Renal cortex interstitium (tissue), 11 donors: ENCODE data around the gene KPNA4. TPM values are rescaled to one million over a fixed set of nuclear protein-coding genes. Genes with fewer than 3 reads are reported as not detected.
"Not testable (repeated sequence)": the region's sequence is repeated elsewhere in the genome, so short reads cannot be mapped to it uniquely, and the experiment has no call there.

Experiments used
- DNase-seq, 11 donors: peaks; one replicate each; pipeline ENCODE4 v3.0.0-alpha.2; 2013; ENCODE audit warnings: low read depth in 9 of 11, low spot score in 4 of 11; ENCODE audit errors: extremely low read depth in 1 of 11
- polyA plus RNA-seq, 3 donors: library from polyadenylated mRNA; unstranded; fragments of 120-200 nt; gene quantifications; one replicate each; pipeline ENCODE4 v1.2.1, GENCODE V29; 2013; ENCODE audit not compliant: insufficient read length in 3 of 3

Gene KPNA4
- polyA plus RNA-seq, 3 donors: 57.4 to 88.8 (median 80.7) TPM

- DNase-seq: no peak
Observed at GRCh38 chr3:160580938-160581337, 15.6 kb upstream of the KPNA4 start.

GRCh38 chr3:160577556-160578195 lies 12.3 kb upstream of the KPNA4 start:
- DNase-seq: peak in 1 of 11 donors; percentile 4

GRCh38 chr3:160577093-160577492 lies 11.7 kb upstream of the KPNA4 start:
- no peak for DNase-seq

DNA sequence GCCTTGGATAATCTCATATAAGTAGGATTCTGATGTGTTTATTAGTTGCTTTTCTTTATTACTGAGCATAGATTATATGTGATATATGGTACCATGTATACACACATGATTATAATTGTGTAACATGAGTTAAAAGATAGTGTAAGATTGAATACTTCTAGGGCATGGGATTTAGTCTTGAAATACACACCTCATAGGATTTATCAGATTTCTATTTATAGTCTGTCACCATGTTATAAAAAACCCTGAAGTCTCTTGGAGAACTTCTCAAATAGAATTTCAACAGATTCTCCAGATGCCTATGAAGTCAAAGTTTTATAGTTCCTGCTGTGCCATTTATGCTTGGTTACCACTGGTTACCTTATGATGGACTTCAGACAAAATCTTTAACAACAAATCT lies 11.2 kb upstream of the KPNA4 start:
- DNase-seq: no peak

DNA sequence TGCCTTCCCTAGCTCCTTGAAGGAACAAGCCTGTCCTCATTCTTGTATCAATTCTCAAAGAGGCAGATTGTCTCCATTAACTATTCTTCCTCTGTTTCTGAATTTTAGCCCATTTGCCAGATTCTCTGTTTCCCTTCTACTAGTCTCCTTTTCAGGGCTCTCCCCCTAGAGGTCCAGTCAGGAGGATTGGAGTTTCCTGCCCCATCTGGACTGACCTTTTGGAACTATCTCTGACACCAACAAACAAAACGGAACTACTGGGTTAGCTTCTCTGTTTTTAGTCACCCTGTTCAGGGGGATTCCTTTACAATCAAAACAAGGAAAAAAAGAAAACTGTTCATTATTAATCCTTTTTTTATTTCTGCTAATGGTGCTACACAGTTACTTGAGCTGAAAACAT lies 10.2 kb upstream of the KPNA4 start:
- no peak for DNase-seq

DNA sequence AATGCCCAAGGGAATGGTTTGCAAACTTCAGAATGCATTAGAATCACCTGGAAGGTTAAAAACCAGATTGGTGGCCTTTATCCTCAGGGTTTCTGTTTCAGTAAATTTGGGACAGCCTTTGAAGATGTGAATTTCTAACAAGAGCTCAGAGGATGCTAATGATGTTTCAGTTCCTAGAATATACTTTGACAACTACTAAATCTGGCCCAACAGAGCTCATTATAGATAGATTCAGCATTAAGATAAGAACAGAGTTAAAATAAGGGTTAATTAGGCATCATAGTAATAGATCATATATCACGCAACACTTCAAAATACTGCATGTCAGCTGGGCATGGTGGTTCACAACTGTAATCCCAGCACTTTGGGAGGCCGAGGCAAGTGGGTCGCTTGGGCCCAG lies 9.3 kb upstream of the KPNA4 start:
- no peak for DNase-seq

DNA sequence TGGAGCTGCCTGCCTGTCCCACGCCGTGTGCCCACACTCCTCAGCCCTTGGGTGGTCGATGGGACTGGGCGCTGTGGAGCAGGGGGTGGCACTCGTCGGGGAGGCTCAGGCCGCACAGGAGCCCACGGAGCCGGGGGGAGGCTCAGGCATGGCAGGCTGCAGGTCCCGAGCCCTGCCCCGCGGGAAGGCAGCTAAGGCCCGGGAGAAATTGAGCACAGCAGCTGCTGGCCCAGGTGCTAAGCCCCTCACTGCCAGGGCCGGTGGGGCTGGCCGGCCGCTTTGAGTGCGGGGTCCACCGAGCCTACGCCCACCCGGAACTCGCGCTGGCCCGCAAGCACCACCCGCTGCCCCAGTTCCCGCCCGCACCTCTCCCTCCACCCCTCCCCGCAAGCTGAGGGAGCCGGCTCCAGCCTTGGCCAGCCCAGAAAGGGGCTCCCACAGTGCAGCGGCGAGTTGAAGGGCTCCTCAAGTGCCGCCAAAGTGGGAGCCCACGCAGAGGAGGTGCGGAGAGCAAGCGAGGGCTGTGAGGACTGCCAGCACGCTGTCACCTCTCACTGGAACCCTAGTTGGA lies 8.7 kb upstream of the KPNA4 start:
- not testable (repeated sequence) for DNase-seq

GRCh38 chr3:160569894-160570652 lies 4.7 kb upstream of the KPNA4 start:
- DNase-seq: no peak

GRCh38 chr3:160568989-160569388 lies 3.6 kb upstream of the KPNA4 start:
- no peak for DNase-seq

GRCh38 chr3:160567774-160568173 lies 2.4 kb upstream of the KPNA4 start:
- DNase-seq: no peak

GRCh38 chr3:160566499-160566898 lies 1.1 kb upstream of the KPNA4 start:
- no peak for DNase-seq

DNA sequence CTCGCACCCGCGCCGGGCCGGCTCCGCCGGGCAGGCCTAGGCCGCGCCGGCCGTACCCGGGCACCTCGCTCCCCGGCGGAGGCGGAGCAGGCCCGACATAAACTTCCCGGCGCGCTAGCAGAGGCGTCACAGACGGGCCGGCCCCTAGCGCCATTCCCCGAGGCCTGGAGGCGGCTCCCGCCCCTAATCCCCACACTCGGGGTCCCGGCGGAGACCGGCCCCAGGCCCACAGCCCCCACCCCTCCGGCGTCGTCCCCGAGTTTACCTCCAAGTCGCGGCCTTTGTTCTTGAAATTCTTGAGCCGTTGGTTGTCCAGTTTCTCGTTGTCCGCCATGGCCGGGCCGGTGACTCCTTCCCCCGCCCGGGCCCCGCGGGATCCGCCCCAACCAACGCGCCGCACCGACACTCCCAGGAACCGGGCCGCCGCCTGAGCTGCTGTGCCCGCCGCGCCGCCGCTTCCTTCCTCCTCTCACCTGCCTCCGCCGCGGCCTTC lies 376 bp downstream of the KPNA4 start:
- peak in 8 of 11 donors; percentile 17 to 64 (median 50) for DNase-seq

DNA sequence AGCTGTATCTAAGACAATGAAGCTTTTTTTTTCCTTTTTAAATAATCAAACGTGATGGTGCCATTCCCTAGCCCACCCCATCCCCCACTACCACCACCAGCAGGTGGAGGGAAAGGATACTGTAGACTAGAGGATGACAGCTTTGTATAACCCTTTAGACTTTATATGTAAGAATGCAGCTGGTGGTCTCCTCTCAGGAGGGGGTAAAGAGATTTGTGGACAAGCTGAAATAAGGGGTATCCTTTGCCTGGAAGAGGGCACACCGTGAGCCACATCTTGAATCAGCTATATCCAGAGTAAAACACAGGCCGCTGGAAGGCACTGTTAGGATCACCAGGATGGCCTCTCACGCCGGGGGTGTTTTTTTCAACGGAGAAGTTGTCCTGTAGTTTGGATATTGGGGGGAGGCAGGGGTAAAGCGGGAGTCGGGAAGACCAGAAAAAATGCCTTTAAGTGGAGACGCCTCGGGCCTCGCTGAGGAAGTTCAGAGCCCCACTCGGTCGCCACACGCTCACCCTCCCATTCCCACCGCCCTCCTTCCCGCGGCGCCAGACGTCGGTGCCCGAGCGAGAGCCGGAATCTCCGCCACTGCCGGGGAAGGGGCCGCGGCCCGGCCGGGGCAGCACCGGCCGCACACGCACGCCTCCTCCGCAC lies 986 bp downstream of the KPNA4 start:
- DNase-seq: peak in 1 of 11 donors; percentile 12

- no peak for DNase-seq
Observed at GRCh38 chr3:160562952-160563351, 2.4 kb downstream of the KPNA4 start.

DNA sequence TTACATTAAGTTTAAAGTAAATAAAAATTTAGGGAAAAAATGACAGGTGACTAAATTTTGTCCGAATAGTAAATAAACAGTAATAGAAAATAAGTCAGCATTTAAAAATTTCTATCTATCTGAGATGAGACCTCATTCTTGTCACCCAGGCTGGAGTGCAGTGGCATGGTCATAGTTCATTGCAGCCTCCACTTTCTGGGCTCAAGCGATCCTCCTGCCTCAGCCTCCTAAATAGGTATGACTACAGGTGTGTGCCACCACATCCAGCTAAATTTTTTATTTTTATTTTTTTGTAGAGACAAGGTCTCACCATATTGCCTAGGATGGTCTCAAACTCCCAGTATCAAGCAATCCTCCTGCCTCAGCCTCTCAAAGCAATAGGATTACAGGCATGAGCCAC lies 7.8 kb downstream of the KPNA4 start:
- no peak for DNase-seq

- no peak for DNase-seq
Observed at GRCh38 chr3:160556141-160556540, 9.2 kb downstream of the KPNA4 start.

DNA sequence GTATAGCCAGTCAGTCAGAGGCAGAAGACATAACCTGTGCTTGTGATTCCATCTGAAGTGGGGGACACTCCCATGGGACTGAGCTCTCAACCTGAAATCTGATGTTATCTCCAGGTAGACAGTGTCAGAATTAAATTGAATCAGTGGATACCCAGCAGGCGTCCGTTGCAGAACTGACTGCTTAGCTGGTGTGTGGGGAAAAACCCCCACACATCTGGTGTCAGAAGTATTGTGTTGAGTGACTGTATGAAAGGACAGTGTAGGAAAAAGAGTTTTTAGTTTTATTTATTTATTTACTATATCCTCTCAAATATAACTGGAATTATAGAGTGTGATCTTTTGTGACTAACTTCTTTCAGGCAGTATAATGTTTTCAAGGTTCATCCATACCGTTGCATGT lies 10.4 kb downstream of the KPNA4 start:
- no peak for DNase-seq

DNA sequence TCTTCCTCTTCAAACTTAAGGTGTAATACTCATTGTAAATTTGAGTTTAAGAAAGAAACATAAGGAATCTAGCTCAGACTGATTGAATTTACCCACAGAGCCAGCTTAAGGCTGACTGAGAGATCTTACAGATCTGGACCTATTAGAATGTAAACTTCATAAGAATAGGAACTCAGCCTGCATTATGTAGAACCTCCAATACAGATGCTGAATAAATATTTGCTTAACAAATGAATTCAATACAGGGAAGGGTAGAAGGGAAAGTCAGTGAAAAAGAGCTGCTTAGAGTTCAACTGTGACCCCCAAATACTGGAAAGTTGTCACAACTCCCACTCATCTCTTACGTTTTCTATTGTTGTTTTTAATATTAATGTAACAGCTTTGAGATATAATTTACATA lies 11.5 kb downstream of the KPNA4 start:
- no peak for DNase-seq

- no peak for DNase-seq
Observed at GRCh38 chr3:160546727-160547126, 18.6 kb downstream of the KPNA4 start.

GRCh38 chr3:160545504-160545871 lies 19.9 kb downstream of the KPNA4 start:
- DNase-seq: no peak
